Smooth muscle cell of trachea (primary cell): ENCODE results near the gene CGN. TPM values are rescaled to one million over a fixed set of nuclear protein-coding genes. Genes with fewer than 3 reads are reported as not detected.

Experiments
- total RNA-seq: library from RNA; depleted of rRNA; stranded (reverse); fragments of >200 nt; gene quantifications from 2 replicates; pipeline ENCODE4 v1.2.1, GENCODE V29; 2014

CGN gene, protein sequence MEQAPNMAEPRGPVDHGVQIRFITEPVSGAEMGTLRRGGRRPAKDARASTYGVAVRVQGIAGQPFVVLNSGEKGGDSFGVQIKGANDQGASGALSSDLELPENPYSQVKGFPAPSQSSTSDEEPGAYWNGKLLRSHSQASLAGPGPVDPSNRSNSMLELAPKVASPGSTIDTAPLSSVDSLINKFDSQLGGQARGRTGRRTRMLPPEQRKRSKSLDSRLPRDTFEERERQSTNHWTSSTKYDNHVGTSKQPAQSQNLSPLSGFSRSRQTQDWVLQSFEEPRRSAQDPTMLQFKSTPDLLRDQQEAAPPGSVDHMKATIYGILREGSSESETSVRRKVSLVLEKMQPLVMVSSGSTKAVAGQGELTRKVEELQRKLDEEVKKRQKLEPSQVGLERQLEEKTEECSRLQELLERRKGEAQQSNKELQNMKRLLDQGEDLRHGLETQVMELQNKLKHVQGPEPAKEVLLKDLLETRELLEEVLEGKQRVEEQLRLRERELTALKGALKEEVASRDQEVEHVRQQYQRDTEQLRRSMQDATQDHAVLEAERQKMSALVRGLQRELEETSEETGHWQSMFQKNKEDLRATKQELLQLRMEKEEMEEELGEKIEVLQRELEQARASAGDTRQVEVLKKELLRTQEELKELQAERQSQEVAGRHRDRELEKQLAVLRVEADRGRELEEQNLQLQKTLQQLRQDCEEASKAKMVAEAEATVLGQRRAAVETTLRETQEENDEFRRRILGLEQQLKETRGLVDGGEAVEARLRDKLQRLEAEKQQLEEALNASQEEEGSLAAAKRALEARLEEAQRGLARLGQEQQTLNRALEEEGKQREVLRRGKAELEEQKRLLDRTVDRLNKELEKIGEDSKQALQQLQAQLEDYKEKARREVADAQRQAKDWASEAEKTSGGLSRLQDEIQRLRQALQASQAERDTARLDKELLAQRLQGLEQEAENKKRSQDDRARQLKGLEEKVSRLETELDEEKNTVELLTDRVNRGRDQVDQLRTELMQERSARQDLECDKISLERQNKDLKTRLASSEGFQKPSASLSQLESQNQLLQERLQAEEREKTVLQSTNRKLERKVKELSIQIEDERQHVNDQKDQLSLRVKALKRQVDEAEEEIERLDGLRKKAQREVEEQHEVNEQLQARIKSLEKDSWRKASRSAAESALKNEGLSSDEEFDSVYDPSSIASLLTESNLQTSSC
- total RNA-seq, result not detected in 2 replicates

DNA sequence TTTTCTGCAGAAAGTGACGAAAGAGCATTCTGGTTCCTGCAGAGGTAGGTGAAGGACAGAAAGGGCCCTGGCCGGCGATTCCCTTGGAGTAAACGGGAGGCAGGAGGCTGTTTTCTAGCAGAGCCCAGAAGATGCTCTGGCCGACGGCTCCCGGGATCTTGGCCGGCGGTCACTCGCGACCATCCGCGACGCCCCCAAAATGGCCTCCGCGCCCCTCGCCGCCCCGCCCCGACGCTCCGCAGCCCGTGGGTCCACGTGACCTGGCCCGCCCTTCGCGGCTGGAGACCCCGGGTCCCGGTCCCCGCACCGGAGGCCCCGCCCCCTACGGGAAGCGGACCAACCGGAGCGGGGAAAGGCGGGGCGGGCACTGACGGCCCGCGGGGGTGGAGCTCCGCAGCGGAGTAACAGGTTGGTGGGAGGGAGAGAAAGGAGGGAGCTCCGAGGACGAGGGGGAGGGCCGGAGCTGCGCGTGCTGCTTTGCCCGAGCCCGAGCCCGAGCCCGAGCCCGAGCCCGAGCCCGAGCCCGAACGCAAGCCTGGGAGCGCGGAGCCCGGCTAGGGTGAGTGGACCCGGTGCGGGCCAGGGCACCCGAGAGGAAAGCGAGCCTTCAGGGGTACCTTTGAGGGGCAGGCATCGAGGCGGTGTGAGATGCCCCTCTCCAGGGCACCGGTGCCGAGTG lies at the start of gene CGN:
CGN (plus strand) TSS at position 431 of the 679 bp plus-strand sequence. CDS start 7,133 bp downstream, outside the sequence.

DNA sequence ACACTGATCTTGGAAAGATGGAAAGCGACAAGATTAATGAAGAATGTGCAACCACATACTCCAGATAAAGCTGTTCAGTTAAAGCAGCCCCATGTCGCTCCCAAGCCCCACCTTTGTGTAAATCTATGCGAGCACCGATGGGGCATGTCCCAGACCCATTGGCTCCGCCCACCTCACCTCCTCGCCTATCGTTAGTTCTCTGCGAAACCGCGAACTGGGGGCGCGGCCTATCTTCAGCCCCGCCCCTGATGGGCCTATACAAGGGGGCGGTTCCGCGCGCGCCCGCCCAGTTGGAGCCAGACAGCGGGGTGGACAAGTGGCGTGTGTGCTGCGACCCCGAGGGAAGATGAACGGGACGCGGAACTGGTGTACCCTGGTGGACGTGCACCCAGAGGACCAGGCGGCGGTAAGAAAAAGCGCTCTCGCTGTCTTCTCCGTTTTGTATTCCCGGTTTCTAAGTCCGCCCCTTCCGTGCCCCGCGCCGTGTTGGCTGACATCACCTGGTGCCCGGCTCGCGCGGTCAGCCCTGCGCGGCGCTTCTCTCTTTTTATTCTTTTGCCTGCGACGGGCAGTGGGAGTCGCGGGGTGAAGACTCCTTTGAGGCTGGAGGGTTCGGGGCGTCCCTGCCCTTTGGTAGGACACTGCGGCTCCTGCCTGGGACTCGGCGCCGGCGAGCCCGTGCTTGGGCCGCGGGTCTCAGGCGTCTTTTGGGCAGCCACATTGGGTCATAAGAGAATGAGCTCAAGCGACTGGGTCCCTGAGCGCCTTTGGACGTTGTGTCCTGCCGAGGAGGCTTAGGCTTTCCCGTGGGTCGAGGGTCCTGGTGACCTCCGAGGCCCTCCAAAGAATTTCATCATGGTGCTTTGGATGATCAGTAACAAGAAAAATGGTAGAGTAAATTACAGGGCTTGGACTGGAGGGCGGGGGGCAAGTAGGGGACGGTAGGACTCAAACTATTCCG lies 29.1 kb downstream of the CGN start, which contains the start of gene TUFT1:
TUFT1 (plus strand) TSS at position 289 of the 961 bp plus-strand sequence; CDS start at position 347, 58 bp downstream.

Other genes with a start within 250 kb of the CGN start
- 13.7 and 19.8 TPM in 2 replicates for gene ZNF687, start 229.1 kb upstream of the CGN start, total RNA-seq
- gene PI4KB, start 184.0 kb upstream of the CGN start, total RNA-seq, result 74.1 and 83.8 TPM in 2 replicates
- gene RFX5, start 164.1 kb upstream of the CGN start, total RNA-seq, result 44.9 and 55.1 TPM in 2 replicates
- 74.0 and 120 TPM in 2 replicates for gene SELENBP1, start 138.7 kb upstream of the CGN start, total RNA-seq
- 319 and 409 TPM in 2 replicates for gene PSMB4, start 111.8 kb upstream of the CGN start, total RNA-seq
- gene POGZ, start 51.9 kb upstream of the CGN start, total RNA-seq, result 17.5 and 25.0 TPM in 2 replicates
- 4.5 and 7.4 TPM in 2 replicates for gene TUFT1, start 28.9 kb downstream of the CGN start, total RNA-seq
- gene SNX27, start 100.7 kb downstream of the CGN start, total RNA-seq, result 38.3 and 38.5 TPM in 2 replicates
- not detected in 2 replicates for gene CELF3, start 205.4 kb downstream of the CGN start, total RNA-seq
- gene RIIAD1, start 210.1 kb downstream of the CGN start, total RNA-seq, result not detected in 2 replicates